CMK (cell line): Measurements from ENCODE around the gene PHACTR1.

Source experiments
- DNase-seq: peaks from one replicate; pipeline ENCODE4 v3.0.0-alpha.2; 2010; ENCODE audit warnings: low read depth

PHACTR1 gene

DNA sequence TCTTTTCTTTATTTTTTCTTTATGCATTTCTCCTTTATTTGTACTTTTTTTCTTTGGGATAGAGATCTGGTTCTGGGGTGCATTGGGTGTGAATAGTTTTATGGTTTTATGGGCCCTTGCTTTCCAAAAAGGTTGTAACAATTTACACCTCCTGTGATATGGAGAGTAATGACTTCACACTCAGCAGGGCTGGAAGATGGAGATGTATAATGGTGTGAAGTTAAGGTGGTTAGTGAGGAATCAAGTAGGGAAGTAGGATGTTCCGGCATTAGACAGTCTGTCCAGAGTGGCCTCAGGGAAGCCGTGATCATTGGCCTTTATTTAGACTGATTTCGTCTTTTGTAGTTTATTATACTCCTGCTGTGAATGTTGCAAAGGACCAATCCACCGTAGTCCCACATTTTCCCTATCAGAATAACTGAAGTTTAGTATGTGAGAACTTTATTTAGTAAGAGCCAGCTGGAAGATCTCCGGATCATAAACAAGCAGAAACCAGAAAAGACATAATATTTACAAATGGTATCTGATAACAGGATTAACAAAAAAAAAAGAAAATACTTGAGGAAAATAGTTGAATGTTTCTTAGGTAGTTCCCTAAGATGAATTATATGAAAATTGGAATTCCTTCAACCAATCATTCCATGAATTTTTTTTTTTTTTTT is 356.2 kb downstream of the PHACTR1 start:
- DNase-seq = no peak

DNA sequence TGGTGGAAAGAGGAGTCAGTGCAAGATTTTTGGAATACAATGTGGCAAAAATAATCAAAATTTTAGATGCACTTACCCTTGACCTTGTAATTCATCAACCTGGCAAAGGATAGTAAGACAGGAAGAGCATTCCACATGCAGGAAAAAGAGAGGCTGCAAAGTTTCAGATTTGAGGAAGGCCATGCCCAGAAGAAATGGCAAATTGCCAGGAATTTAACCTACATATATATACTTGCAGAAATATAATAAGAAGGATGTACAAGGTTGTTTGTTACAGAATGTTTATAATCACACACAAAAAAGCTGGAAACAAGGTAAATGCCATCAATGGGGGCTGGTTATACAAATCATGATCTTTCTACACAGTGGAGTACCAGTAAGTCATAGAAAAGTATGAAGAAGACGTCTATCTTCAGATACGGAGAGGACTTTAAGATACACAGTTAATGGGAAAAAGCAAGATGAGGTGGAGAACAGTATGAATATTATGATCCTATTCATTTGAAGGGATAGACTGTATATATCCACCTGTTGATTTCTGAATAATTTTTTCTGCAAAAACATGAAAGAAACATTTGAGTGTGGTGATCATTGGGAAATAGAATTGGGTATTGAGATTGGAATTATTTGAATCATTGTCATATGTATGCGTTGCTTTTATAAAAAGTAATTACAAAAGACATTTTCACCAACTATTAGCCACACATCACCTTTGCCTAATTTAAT is 358.0 kb downstream of the PHACTR1 start:
- no peak for DNase-seq

DNA sequence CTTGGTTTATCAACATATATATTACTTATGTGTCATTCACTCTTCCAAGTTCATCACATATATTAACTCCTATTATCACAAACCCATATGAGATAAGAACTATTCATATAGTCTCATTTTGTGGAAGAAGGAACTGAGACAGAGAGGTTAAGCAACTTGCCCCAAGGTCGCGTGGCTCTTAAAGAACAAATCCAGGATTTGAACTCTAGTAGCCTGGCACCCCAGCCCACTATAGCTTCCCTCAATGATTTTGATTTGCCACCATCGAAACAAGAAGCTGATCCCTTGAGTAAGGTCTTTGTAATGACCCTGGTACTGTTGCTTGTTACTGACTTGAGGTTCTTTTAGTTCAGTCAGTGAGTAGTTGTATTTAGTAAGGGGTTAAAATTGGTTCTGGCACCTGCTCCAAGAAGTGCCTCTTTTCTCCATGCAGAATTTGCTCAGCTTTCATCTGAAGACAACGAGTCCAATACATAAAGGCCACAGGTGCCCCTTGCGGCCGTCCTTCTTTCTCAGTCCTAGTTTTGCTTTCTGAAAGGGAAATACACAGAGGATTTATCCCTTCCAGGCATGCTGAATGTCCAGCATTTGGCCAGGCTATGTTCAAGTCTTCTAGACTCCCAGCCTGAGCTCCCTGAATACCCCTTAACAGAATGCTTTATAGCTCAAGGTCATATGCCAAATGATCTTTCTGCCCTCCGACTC is 358.7 kb downstream of the PHACTR1 start:
- DNase-seq = no peak

DNA sequence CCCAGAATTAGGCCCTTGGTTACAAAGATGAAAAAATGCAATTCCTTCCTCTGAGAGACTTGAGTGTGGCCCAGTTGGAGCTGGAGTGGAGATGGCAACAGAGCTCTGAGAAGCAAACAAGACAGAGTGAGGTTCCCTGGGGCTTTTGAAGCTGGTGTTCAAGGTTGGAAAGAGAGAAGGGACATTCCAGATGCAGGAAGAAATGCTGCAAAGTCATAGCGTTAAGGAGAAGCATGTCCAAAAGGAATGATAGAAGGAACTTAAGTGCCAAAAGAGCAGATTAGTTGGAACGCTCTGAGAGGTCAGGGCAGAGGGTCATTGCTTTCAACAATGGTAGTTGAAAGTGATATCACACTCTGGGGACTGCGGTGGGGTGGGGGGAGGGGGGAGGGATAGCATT is 360.0 kb downstream of the PHACTR1 start:
- no peak for DNase-seq

DNA sequence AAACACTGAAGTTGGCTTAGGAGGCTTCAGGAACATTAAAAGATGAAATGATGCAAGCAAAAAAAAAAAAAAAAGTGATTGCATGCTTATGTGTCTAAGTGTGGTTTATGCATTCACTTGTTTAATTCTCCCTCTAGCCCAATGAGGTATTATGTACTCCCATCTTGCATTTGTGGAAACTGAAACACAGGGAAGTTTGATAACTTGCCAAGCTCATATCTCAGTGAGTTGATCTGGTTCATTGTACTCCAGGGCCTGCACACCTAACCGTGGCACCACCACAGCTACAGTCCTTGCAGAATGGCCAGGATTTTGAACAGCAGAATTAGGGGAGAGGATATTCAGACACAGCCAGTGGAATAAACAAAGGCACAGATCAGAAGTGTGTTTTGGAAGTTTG is 360.6 kb downstream of the PHACTR1 start:
- no peak for DNase-seq

DNA sequence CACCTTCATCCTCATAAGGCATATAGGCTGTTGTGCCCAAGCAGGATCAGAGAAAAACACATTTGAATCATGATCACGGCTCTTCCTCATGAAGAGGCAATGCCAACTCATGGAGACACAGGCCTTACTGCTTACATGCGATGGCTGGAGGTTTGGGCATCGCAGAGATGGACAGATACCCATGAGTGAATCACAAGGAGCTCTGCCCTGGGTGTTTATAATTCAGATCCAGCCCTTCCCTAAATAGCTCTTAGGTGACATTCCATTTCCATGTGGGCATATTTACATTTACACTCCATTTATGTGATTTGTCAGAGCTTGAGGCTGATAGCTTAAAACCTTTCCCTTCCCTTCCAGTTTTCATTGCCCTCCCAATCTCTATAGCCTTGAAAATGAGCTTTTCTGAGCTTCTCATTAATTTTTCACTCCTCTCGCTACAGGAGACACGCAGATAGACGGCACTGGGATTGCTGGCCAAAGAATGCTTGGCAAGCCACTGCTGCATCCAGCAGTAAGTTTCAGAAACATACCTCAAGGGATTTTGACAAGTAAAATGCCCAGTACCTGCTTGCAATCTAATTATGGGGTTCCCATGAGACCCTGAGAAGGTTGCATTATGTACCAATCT is 362.6 kb downstream of the PHACTR1 start:
- DNase-seq = no peak

DNA sequence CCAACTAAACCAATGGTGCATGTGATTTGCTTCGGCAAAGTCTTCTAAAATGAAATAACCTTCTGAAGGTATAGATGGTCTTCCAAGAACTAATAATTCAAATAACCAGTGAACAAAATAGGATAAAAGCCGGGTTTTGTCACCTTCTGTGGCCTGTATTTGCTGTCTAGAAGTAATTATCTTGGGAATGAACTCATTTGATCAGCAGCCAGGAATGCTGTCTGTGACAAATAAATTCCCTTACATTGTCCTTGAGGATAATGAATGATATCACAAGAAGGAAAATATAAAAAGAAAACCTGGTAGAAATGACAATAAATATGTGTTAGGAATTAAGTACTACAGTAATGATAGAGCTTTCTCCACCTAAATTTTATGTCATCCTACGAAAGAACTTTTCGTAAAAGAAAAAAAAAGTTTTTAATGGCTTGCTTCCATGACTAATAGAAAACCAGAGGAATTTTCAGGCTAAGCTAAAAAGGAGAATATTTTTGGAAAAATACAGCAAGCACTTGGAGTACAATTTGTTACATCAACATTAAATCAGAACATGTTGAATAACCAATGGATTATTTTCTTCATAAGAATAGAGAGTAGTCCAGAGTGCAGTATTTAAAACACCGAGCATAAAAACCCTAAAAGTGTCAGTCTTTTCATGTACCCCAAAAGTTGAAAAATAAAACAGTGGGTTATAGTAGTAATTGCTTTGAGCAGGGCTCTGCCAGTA is 364.1 kb downstream of the PHACTR1 start:
- no peak for DNase-seq

DNA sequence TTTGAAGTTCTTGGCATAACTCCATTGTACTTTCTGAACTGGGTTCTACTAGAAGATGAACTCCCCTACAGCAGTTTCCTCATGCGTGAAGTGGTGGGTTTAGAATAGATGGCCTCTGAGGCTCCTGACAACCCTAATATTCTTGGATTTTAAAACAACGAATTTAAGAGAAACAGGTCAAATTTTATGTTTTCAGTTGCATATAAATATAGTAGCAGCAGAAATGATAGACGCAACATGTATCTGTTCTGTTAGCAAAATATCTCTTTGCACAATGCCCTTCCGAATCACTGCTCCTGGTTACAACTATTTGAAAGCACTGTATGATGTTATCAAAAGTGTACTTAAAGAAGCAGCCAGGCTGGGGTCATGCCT is 364.6 kb downstream of the PHACTR1 start:
- no peak for DNase-seq

DNA sequence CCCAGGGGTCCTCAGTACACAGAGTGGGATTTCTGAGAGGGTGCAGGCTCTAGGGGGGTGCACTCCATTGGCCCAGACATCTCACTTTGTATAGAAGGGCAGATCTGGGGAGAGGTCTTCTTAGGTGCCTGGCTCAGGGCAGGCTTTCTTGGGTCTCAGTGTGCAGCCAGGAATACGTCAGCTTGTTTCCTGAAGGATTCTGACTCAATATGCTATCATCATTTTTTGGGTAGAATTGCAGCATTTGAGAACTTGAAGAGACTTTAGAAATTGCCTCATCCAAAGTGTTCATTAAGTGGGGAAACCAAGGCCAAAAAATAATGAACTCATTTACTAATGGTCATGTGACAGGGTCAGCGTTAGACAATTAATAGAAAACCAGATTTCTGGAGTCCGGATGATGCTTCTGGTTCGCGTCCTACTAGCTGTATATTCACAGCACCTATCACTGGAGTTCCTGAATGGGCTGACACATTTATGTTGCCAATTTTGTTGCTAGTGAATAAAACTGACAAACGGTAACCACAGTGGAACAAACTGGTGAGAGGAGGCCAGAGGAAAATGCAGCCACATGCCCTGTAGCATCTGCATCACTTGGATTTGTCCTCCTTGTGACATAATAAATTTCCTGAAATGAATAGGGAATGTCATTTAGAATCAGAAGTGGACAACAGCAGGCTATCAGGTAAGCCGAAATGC is 372.9 kb downstream of the PHACTR1 start:
- DNase-seq = no peak

DNA sequence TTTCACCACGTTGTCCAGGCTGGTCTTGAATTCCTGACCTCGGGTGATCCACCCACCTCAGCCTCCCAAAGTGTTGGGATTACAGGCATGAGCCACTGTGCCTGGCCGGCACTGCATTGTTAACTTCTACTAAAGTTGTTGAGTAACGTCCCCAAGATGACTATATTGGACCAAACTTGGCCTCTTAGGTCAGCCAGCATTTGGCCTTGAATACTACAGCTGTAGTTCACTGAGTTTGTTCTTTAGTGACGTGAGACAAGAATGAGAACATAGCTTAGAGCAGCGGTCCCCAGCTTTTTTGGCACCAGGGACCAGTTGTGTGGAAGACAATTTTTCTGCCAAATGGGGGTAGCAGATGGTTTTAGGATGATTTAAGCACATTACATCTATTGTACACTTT is 374.6 kb downstream of the PHACTR1 start:
- no peak for DNase-seq

DNA sequence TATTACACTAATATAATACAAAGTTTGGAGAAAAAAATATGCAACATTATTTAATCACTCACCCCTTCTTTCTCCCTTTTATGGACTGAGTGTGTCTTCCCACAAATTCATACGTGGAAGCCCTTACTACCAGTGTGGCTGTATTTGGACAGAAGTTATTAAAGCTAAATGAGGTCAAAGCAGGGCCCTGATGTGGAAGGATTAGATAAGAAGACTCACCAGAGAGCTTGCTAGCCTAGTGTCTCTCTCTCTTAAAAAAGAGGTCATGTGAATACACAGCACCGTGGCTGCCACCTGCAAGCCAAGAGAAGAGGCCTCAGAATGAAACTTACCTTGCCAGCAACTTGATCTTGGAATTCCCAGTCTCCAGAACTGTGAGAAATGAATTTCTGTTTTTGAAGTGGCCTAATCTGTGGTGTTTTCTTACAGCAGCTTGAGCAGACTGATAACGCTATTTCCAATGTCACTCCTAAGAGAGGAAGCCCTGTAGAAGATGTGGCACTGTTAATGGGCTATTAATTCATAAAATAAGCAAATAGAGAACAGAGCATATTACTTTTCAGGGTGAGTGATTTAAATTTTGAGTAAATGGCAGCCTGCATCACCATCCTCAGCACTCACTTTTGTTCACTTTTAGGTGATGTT is 378.3 kb downstream of the PHACTR1 start:
- no peak for DNase-seq

DNA sequence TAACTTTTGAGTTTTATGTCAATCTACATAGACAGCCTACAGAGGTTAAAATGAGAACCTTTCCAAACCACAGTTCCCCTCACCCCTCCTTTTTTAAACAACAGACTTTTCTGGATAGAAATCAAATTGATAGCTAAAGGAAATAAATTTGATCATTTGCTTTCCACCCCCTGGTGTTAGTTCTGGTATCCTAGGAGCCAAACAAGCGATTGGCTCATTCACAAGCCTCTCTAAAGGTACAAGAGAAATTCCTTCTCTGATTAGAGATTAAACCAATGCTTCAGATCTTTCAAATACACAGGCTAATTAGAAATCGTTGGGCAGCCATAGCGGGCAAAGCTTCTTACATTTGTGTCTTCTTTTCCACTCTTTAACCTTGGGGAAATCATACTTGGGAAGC is 379.5 kb downstream of the PHACTR1 start:
- DNase-seq = no peak

DNA sequence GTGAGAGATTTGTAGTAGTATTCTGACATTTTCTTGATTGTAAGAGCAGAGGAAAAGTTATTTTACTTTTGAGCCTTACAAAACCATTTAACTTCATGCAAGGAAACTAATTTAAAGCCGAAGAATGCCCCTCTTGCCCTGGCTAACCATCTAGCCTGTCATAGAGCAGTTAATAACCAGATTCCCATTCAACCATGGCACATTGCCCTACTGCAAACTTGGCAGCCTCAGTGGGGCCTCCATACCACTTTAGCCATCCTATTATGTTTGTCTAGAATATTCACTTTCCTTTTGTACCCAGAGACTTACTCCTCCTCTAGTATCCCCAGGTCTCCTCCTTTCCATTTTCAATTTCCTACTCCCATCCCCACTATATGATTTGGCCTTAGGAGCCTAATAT is 380.9 kb downstream of the PHACTR1 start:
- DNase-seq = no peak

DNA sequence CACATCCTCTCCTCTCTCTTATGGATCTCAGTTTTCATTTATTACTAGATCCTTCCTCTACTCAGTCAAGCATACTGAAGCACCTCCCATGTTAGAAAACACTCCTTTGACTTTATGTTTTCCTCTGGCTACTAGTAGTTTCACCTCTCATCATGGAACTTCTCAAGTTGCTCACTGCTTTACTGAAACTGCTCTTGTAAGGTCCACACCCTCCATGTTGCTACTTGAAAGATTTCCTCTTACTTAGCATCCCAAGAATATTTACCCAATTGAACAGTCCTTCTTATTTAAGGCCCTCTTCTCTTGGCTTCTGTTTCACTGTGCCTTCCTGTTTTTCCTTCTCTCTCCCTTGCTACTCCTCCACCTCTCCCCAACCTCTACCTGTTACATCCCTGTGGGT is 381.4 kb downstream of the PHACTR1 start:
- DNase-seq = no peak

DNA sequence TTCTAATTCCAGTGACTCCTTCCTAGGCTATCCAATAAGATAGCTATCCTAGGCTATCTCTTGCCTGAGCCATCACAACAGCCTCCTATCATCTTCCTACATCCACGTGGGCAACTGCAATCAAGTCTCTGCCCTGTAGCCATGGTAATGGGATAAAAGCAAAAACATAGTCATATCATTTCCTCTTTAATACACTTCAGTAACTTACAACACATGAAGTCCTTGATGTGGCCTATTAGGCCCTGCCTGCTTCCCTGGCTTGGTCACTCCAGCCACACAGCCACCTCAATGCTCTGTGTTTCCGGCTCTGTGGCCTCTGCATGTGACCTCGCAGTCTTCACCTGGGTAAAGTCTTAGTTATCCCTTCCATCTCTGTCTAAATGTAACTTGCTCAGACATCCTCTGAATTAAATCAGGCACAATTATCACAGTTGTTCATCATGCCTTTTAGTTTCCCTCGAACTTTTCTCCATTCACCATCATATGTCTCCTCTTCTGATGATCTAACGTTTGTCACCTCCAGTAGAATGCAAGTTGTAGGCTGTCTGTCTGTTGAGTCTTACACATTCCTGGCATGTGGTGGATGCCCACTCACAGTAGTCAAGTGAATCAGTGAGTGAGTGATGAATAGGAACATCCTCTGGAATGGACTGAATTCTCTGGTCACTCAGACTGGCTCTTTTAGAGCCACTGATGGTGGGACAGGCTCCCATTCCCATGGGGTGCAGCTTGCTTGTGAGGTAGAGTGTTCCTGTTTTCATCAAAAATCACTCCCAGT is 382.4 kb downstream of the PHACTR1 start:
- no peak for DNase-seq

DNA sequence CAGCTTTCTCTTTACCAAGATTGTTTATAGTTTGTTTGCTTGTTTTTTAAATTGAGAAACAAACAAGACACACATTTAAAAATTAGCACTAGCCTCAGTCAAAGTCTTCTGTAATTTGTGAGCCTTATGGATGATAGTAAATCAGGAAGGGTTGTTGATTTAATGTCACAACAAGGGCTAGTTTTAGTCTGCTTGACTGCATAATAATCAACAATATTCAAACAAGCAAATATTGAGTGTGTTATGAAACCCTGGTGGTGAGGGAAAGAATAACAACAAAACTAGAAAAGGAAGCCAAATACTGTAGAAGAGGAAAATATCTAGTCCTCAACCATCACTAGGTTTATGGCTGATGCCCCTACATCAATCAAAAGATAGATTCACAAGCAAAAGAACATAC is 383.2 kb downstream of the PHACTR1 start:
- DNase-seq = no peak

DNA sequence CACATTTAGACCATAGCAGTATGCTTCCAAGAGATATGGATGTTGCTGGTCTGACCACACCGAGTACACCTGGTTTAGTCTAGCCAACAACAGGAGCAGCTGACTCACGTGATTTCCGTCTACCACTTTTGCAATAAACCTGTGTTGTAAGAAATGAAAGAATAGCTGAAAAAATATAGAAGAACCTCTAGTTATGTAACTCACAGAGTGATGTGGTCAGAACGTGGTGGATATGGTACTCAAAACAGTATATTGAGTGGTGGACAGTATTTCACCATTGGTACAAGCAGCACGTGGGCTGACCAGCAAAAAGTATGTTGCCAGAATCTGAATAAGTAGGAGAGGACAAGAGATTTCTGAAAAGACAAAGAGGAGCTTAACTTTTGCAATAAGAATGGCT is 384.8 kb downstream of the PHACTR1 start:
- DNase-seq = no peak

DNA sequence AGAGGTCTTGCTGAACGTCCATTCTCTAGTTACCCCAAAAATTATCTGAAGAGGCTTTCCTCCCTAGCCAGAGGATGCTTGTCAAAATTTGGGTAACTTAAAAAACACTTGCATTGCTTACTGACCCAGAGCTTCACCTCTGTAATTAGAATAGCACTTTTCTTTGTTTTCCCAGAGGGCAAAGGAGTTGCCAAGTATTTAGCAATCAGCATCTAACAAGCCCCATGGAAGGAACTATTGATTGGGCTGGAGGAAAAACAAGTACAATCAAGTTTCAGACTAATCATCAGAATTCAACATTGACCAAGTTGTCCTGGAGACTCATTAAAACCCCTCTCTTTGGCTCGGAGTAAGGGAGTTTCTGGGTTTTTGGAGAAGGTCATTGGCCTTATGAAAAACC is 385.4 kb downstream of the PHACTR1 start:
- no peak for DNase-seq

DNA sequence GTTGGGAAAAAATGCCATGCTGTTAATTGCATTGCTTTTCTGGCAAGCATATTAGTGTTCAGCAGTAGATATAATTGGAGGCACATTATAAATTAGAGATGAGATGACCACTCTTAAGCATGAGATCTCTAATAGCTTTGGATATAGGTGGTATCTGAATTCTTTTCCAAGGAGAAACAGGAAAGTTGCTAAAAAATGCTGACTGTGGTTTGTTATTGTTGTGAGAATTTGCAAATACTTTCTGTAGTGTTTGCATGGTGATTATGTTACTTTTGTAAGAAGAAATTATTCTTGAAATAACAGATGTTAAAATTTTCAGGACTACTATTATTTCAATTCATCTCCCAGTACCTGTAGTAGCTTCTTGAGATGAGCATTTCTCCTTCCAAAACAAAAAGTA is 386.6 kb downstream of the PHACTR1 start:
- DNase-seq = no peak

DNA sequence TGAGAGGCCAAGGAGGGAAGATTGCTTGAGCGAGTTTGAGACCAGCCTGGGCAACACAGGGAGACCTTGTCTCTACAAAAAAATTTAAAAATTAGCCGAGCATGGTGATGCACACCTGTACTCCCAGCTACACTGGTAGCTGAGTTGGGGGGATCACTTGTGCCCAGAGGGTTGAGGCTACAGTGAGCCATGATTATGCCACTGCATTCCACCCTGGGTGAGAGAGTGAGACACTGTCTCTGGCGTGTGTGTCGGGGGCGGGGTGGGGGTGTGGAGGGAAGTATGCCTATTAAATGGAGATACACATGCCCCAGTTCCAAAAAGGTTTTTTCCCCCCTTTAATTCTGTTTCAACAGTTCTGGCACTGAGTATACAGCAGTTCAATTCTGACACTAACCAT is 388.6 kb downstream of the PHACTR1 start:
- DNase-seq = no peak
